Mesothelial cell of epicardium (in vitro differentiated cells): ENCODE measurements around the gene TOMM20. TPM values are rescaled to one million over a fixed set of nuclear protein-coding genes. Genes with fewer than 3 reads are reported as not detected.

ENCODE experiments used
- DNase-seq, 2 experiments: peaks; one replicate each; pipeline ENCODE4 v3.0.0; 2021; ENCODE audit warnings: low spot score in 2 of 2; ENCODE audit not compliant: unreplicated experiment in 2 of 2
- H3K27ac Mint-ChIP-seq: 2 replicates; pipeline ENCODE4 v1.8.0; 2021; ENCODE audit warnings: mixed read lengths
- H3K27me3 Mint-ChIP-seq: 2 replicates; pipeline ENCODE4 v1.8.0; 2021; ENCODE audit warnings: low read depth, mixed read lengths
- H3K36me3 Mint-ChIP-seq: 2 replicates; pipeline ENCODE4 v1.8.0; 2021; ENCODE audit warnings: mixed read lengths
- H3K4me1 Mint-ChIP-seq: 2 replicates; pipeline ENCODE4 v1.8.0; 2021; ENCODE audit warnings: mixed read lengths
- H3K4me3 Mint-ChIP-seq: 2 replicates; pipeline ENCODE4 v1.8.0; 2021; ENCODE audit warnings: mild to moderate bottlenecking, moderate library complexity, mixed read lengths
- H3K9me3 Mint-ChIP-seq: 2 replicates; pipeline ENCODE4 v1.8.0; 2021; ENCODE audit warnings: mixed read lengths
- CTCF ChIP-seq: fragments of 200-600 bp; sonication (generic); IDR thresholded peaks from one replicate; pipeline ENCODE4 v1.5.0; 2021; ENCODE audit warnings: antibody characterized with exemption; ENCODE audit not compliant: unreplicated experiment
- total RNA-seq: library from RNA; stranded (reverse); gene quantifications from 3 replicates; pipeline ENCODE4 v1.2.1, GENCODE V29; 2021

Gene TOMM20
- total RNA-seq, 1 donor from 2014 or later: 166 TPM

- no peak for DNase-seq
- Mint-ChIP-seq H3K27me3 (no peaks in the 10 kb centered on the region), H3K27ac (no peak overlapping the region), H3K4me3 (no peak overlapping the region), H3K36me3 (peaks cover 38% of the 10 kb centered on the region), H3K4me1 (no peaks in the 10 kb centered on the region), H3K9me3 (no peaks in the 10 kb centered on the region)
- no peak for TF ChIP-seq CTCF
Measured at GRCh38 chr1:235145639-235146038, 17.0 kb upstream of the TOMM20 start.

- Mint-ChIP-seq H3K4me3 (no peak overlapping the region), H3K27me3 (no peaks in the 10 kb centered on the region), H3K9me3 (no peaks in the 10 kb centered on the region), H3K36me3 (peaks cover 44% of the 10 kb centered on the region), H3K27ac (no peak overlapping the region), H3K4me1 (no peaks in the 10 kb centered on the region)
- TF ChIP-seq CTCF: no peak
- DNase-seq: no peak
Measured at GRCh38 chr1:235142991-235143390, 14.4 kb upstream of the TOMM20 start.

- no peak for TF ChIP-seq CTCF
- no peaks in the 10 kb centered on the region for H3K9me3 Mint-ChIP-seq
Measured at GRCh38 chr1:235139315-235139714, 10.7 kb upstream of the TOMM20 start.

GRCh38 chr1:235138821-235139220, 10.2 kb upstream of the TOMM20 start:
- H3K9me3 Mint-ChIP-seq: no peaks in the 10 kb centered on the region
- TF ChIP-seq CTCF: no peak
- H3K27ac Mint-ChIP-seq: no peak overlapping the region
- no peaks in the 10 kb centered on the region for H3K27me3 Mint-ChIP-seq
- no peak overlapping the region for H3K4me3 Mint-ChIP-seq
- DNase-seq: no peak
- H3K36me3 Mint-ChIP-seq: peaks cover 58% of the 10 kb centered on the region
- no peaks in the 10 kb centered on the region for H3K4me1 Mint-ChIP-seq

More at GRCh38 chr1:235139315-235139714, 10.7 kb upstream of the TOMM20 start:
- peaks cover 58% of the 10 kb centered on the region for H3K36me3 Mint-ChIP-seq
- H3K4me3 Mint-ChIP-seq: no peak overlapping the region
- no peak overlapping the region for H3K27ac Mint-ChIP-seq
- no peak for DNase-seq
- no peaks in the 10 kb centered on the region for H3K4me1 Mint-ChIP-seq
- H3K27me3 Mint-ChIP-seq: no peaks in the 10 kb centered on the region

GRCh38 chr1:235136111-235136510, 7.5 kb upstream of the TOMM20 start:
- H3K4me1 Mint-ChIP-seq: no peaks in the 10 kb centered on the region
- peaks cover 48% of the 10 kb centered on the region for H3K36me3 Mint-ChIP-seq
- H3K27me3 Mint-ChIP-seq: no peaks in the 10 kb centered on the region
- no peak for DNase-seq
- TF ChIP-seq CTCF: no peak
- H3K9me3 Mint-ChIP-seq: no peaks in the 10 kb centered on the region
- H3K4me3 Mint-ChIP-seq: no peak overlapping the region
- H3K27ac Mint-ChIP-seq: no peak overlapping the region

GRCh38 chr1:235134171-235134570, 5.5 kb upstream of the TOMM20 start:
- H3K36me3 Mint-ChIP-seq: peaks cover 40% of the 10 kb centered on the region
- no peak for TF ChIP-seq CTCF

More at GRCh38 chr1:235134171-235134570, 5.5 kb upstream of the TOMM20 start:
- no peaks in the 10 kb centered on the region for H3K27me3 Mint-ChIP-seq
- H3K27ac Mint-ChIP-seq: no peak overlapping the region
- H3K4me1 Mint-ChIP-seq: peaks cover under 1% of the 10 kb centered on the region
- no peak for DNase-seq
- H3K4me3 Mint-ChIP-seq: no peak overlapping the region
- H3K9me3 Mint-ChIP-seq: no peaks in the 10 kb centered on the region
